Bone marrow (tissue), 2 donors: ENCODE data around the gene PFKM.

ENCODE experiments used
- DNase-seq, 2 donors: peaks; one replicate each; lab custom pipeline; 2025; lab: John Stamatoyannopoulos, UW

PFKM gene

GRCh38 chr12:48157018-48157888 lies 38.1 kb downstream of the PFKM start, which contains the start of gene ASB8:
ASB8 (minus strand) TSS chr12:48157515; CDS start chr12:48153496, 4,019 bp downstream.
- peak; percentile 96 to 98 for DNase-seq

- DNase-seq: no peak
Measured at GRCh38 chr12:48157889-48158370, 38.8 kb downstream of the PFKM start.

DNA sequence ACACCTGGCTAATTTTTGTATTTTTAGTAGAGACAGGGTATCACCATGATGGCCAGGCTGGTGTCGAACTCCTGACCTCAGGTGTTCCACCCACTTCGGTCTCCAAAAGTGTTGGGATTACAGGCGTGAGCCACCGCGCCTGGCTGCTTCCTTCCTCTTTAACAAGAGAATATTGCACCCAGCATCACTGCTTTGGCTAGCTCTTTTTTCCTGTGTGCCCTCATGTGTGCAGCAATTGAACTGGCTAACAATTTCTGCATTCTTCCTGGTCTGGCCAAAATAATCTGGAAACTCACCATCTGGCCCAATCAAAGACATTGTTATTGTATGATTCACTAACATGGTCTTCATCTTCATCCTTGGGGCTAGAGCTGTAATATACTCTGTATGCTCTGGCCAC lies 40.9 kb downstream of the PFKM start:
- DNase-seq: no peak

GRCh38 chr12:48160807-48161206 lies 41.6 kb downstream of the PFKM start:
- peak in 1 of 2 donors; percentile 74 for DNase-seq

DNA sequence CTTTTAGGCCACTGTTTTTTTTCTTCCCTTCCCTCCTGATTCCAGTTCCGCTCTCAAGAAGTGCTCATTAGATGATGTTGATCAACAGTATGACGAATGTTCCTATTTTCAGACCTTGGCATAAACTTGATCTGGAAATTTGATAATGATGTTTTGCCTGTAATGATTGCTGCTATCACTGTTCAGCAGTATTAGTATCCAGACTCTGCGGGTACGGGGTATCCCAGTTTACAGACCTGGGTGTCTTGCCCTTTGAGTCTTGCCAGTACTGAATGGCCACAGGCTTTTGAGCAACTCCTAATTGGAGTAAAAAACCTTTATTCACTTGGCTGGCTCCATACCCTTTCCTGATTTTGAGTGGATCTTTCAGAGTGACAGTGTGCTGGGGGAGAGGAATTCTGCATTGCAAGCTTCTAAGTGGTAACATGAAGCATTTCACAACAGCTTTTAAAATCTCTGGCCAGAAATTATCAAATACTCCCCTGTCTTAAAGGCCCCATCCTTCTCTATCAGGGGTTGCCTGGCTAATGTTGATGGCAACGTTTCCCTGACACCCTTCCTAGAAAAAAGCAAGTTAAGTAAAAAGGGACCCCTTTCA lies 44.1 kb downstream of the PFKM start:
- no peak for DNase-seq

GRCh38 chr12:48164451-48164850 lies 45.3 kb downstream of the PFKM start:
- no peak for DNase-seq

- peak in 1 of 2 donors; percentile 23 for DNase-seq
Measured at GRCh38 chr12:48165089-48165981, 46.2 kb downstream of the PFKM start.

DNA sequence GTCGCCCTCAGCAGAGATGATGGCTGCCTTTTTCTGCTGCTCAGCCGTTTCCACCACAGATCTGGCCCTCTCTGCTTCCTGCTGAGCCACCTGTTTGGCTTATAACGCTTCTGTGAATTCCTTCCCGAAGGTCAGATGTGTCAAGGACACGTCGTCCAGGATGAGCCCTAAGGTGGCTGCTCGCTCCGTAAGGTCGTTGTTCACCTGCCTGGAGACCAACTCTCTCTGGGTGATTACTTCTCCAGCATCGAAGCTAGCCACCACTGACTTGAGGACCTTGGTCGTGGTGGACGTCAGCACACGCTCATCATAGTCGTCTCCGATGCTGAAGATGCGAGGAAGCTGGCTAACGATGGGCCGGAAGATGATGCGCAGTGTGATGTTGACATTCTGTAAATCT lies 49.8 kb downstream of the PFKM start:
- DNase-seq: no peak

GRCh38 chr12:48175613-48176416 lies 56.7 kb downstream of the PFKM start:
- no peak for DNase-seq

- DNase-seq: no peak
Measured at GRCh38 chr12:48176417-48176751, 57.2 kb downstream of the PFKM start.

GRCh38 chr12:48177982-48178381 lies 58.8 kb downstream of the PFKM start:
- DNase-seq: no peak

- DNase-seq: no peak
Measured at GRCh38 chr12:48179466-48179865, 60.3 kb downstream of the PFKM start.

- no peak for DNase-seq
Measured at GRCh38 chr12:48180424-48180823, 61.3 kb downstream of the PFKM start.

DNA sequence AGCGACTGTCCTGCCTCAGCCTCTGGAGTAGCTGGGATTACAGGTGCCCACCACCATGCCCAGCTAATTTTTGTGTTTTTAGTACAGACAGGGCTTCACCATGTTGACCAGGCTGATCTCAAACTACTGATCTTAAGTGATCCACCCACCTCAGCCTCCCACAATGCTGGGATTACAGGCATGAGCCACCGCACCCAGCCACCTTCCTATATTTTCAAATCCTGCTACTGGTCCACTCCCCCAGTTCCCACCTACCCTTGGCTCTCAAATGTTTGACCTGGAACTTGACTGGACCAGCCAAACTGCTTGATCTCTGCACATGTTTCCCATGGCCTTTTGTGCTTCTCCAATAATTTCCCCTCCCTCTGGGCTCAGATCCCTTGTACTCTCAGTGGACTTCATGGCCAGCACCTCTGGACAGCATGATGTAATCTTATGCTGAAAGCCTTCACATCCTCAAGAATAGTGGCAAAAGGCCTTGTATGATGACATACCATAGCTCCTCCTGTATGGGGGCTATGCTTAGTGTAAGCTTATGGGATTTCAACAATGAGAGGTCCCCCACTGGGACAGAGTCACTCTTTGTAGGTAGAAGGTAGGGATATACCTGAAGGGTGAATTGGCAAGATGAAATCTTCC lies 61.8 kb downstream of the PFKM start:
- no peak for DNase-seq

DNA sequence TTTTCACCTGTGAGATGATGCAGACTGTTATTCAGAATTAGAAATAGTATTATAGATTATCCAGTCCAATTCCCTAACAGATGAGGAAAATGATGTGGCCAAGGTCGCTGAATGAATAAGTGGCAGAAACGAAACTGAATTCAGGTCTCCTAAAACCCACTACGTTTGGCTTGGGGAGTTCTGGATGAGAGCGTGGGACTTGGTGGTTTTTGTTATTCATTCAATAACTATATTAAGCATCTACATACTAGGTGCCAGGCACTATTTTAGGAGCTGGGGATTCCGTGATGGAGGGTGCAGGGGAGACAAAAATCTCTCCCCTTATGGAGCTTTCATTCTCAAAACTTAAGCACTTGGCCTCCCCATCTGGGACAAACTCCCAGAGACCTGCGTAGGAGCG lies 63.5 kb downstream of the PFKM start:
- DNase-seq: no peak

DNA sequence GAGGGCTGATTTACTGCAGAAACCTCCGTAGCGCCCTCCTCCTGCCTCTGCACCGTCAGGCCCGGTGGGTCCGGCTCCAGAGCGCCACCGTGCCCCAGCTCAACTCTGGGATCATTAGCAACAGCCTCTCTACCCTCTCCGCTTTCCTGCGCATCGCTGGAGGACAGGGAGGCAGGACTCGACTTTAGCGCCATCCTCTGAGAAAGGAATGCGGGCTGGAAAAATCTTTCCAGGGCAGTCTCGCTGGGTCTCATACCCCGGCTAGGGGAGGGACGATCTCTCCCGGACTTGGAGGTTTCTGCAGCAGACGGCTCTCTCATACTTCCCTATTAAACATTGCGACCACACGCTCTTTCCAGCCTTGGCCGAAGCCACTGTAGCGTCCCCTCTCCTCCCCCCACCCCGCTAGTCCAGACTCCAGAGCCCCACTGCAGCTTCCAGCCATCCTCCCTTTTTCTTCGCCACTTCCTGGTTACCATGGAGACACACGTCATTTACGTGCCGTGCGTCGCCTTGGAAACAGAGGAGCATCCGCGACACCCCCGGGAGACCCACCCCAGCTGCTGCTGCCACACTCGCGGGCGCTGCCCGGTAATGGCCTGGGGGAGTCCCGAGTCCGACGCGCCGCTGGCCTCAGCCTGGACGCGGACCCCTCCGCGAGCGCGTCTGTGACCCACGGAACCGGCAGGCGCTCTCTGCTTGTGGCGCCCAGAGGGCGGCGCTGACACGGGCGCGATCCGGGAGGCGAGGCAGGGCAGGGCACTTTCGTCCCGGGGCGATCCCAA lies 64.1 kb downstream of the PFKM start, which contains the start of gene CCDC184:
TSS of gene CCDC184 (plus strand) at position 554 of the 785 bp plus-strand sequence. CDS start 479 bp downstream, outside the sequence.
- peak in 1 of 2 donors; percentile 63 for DNase-seq

DNA sequence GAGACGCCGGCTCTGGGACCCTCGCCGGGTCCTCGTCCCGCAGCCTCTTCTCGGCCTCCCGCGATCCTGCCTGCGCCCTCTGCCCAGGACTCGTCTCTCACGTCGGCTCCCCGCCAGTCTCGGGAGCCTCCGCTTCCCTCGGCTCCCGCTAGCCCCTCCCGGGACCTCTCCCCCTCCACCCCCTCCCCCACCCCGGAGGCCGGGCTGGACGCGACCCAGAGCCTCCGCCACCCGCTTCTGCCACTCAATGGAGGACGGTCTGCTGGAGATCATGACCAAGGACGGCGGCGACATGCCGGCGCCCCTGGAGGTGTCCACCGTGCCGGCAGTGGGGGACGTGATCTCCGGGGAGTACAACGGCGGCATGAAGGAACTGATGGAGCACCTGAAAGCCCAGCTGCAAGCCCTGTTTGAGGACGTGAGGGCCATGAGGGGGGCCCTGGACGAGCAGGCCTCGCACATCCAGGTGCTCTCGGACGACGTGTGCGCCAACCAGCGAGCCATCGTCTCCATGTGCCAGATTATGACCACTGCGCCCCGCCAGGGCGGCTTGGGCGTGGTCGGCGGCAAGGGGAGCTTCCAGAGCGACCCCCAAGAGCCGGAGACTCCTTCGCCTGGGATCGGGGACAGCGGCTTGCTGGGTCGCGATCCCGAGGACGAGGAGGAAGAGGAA lies 64.8 kb downstream of the PFKM start:
- no peak for DNase-seq

GRCh38 chr12:48184549-48184922 lies 65.4 kb downstream of the PFKM start:
- DNase-seq: no peak

DNA sequence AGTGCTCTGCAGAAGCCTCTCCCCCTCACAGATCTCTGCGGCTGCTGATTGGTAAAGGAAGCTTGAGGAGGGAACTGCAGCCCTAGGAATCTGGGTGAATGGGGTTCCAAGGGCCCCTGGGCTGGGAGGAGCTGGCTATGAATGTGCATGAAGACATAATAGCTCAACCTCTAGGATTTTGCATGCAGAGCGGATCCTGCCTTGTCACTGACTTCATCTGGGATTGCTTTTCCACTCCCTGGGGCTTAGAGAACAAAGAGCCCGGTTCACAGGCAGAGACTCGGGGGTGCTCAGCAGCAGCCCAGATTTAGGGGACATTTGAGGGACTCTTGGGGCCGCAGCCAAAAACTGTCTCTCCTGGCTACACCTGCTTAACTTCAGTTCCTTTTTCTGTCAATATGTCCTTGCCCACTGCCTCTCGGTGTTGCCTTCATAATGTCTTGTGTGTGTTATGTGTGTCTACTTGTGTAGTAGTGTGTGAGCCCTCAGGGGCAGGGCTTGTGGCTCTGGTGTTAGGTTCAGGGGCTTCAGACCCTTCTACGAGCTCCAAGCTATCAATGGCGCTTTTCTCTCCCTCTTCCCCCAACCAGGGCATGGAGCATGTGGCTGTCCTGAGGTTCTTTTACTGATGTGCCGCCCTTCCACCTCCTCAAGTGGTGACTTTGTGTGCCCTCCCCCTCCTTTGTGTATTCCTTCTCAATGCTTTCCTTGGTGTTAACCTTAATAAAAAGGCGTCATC lies 66.2 kb downstream of the PFKM start:
- no peak for DNase-seq
